DND-41 (cell line): ENCODE measurements around the gene ENAM.

Experiments
- EZH2 ChIP-seq: IDR thresholded peaks from 3 replicates; pipeline ENCODE4 v1.6.1; 2012; ENCODE audit warnings: borderline replicate concordance, low read depth, mild to moderate bottlenecking, moderate library complexity, low read length, inconsistent platforms; ENCODE audit not compliant: severe bottlenecking
- TF ChIP-seq, protein P1 (sequence below): IDR thresholded peaks from 2 replicates; pipeline ENCODE4 v1.5.1; 2012; ENCODE audit warnings: borderline replicate concordance, low read length, moderate library complexity, mild to moderate bottlenecking; ENCODE audit not compliant: poor library complexity, severe bottlenecking; ENCODE audit errors: extremely low read depth

DNA sequence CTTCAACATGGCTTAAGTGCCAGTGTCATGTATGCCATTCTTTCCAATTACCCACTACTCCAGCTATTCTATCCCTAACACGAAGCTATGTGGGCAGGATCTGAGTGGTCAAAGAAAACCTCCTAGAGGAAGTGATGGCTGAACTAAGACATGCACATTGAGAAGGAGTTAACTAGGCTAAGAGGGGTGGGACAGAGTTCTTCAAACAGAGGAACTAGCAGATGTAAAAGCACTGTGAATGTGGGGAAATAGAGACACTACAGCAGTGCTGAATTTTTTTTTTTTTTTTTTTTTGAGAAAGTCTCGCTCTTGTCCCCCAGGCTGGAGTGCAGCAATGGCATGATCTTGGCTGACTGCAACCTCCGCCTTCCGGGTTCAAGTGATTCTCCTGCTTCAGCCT is 31.6 kb downstream of the ENAM start:
- TF ChIP-seq, protein P1, sequence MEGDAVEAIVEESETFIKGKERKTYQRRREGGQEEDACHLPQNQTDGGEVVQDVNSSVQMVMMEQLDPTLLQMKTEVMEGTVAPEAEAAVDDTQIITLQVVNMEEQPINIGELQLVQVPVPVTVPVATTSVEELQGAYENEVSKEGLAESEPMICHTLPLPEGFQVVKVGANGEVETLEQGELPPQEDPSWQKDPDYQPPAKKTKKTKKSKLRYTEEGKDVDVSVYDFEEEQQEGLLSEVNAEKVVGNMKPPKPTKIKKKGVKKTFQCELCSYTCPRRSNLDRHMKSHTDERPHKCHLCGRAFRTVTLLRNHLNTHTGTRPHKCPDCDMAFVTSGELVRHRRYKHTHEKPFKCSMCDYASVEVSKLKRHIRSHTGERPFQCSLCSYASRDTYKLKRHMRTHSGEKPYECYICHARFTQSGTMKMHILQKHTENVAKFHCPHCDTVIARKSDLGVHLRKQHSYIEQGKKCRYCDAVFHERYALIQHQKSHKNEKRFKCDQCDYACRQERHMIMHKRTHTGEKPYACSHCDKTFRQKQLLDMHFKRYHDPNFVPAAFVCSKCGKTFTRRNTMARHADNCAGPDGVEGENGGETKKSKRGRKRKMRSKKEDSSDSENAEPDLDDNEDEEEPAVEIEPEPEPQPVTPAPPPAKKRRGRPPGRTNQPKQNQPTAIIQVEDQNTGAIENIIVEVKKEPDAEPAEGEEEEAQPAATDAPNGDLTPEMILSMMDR, result no peak
- no peak for TF ChIP-seq EZH2
